Uterus (tissue), 2 donors: ENCODE data around the gene SNX14.

Experiments
- CTCF ChIP-seq, 4 experiments: fragments of 200-600 bp in 2 of 4; fragments of 450-650 bp in 2 of 4; sonication (generic) in 2 of 4; IDR thresholded peaks; one replicate each; pipeline ENCODE4 v1.5.1; 2016 to 2019; ENCODE audit warnings: antibody characterized with exemption in 4 of 4, mild to moderate bottlenecking in 2 of 4, moderate library complexity in 1 of 4
- POLR2A ChIP-seq, 2 donors: fragments of 450-650 bp; IDR thresholded peaks; one replicate each; pipeline ENCODE4 v1.6.1; 2016; ENCODE audit warnings: antibody characterized with exemption in 2 of 2, mild to moderate bottlenecking in 1 of 2, moderate library complexity in 1 of 2

- TF ChIP-seq CTCF (IDR thresholded peaks at IDR 0.05) (no peak), POLR2A (IDR thresholded peaks at IDR 0.05) (no peak)
These were observed 123.6 kb downstream of the SNX14 start for GRCh38 chr6:85470023-85470410.
